ENCODE measurements around the gene AP3B1.
"Not testable (repeated sequence)": the region's sequence is repeated elsewhere in the genome, so short reads cannot be mapped to it uniquely, and the experiment has no call there.

The AP3B1 gene

DNA sequence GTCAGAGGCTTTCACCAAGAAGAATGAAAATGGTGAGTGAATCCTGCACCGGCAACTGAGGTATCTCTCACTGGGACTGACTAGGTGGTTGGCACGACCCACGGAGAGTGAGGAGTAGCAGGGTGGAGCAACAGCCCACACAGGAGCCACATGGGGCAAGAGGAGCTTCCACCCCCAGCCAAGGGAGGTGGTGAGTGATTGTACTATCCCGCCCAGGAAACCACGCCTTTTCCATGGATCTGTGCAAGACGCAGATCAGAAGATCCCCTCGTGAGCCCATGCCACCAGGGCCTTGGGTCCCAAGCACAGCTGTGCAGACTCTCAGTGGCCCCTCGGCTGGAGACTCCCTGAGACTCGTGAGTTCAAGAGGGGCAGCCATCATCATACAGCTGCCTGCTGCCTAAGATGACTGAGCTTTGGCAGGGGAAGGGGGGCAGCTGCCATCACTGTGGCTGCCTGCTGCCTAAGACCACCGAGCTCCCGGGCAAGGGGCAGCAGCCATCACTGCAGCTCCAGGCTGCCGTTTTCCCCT lies 229.5 kb downstream of the AP3B1 start:
- no peak for DNase-seq (ENCODE audit: low read depth)

DNA sequence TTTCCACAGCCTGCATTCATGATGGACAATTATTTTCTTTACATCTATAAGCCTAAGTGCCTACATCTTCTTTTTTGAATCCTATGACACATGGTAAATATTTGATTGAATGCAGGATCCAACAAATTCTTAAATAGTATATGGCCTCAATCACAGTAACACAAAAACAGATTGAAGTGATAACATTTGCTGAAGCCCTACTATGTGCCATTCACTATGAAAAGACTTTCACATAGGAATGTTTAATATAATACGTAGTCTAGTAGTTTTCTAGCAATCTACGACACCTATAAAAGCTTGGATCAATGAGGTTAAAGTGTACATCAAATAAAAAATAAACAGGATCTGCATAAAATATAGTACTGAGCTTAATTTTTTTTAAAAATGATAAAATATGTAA lies 231.0 kb downstream of the AP3B1 start:
- DNase-seq (ENCODE audit: low read depth) = no peak

DNA sequence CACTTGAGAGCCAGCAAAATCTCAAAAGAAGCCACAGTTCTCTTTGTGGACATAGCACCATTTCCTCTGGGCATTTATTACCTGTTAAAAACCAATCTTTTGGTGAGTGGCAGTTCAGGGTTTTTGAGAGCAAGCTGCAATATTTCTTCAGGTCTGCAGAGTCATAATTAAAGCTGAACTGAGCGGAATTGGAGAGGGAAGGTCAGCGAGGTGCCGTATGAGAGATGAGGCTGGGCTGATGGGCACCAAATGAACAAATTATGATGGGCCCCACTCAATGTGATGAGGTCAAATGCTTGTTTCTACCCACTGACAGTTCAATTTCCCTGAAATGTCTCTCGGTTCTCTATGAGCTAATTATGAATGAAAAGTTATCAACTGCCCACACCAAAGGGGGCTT lies 231.9 kb downstream of the AP3B1 start:
- DNase-seq (ENCODE audit: low read depth) = no peak

DNA sequence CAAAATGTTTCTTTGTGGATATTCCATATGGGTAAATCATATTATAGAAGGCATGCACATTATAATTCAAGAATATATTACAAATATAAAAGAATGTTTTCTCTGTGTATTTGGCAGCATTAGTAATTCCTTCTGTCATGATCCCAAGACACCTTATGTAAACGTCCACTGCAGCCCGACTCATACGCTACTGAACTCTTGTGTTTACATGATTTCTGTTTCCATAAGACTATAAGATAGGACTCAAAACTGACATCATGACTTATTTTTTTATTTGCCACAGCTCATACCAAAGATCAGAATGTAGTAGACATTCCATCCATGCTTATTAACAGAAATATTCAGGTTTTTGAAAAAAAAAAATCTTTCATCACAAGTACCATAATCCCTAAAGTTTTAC lies 234.1 kb downstream of the AP3B1 start:
- no peak for DNase-seq (ENCODE audit: low read depth)

DNA sequence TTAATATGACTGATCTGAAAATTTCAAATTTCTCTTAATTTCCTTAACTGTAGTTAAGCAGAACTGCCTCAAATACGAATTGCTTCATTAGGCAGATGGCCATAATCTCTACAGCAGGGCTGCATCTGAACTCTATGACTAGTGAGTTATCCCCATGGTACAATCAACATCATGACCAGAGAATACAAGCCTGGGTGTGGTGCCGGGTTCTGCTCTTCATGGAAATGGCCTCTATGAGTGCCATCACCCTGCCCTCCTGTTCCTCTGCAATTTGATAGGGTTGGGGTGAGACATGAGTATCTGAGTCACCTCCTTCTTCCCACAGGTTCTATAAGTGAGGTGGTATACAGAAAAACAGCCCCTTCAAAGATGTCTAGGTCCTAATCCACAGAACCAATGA lies 235.9 kb downstream of the AP3B1 start:
- no peak for DNase-seq (ENCODE audit: low read depth)

DNA sequence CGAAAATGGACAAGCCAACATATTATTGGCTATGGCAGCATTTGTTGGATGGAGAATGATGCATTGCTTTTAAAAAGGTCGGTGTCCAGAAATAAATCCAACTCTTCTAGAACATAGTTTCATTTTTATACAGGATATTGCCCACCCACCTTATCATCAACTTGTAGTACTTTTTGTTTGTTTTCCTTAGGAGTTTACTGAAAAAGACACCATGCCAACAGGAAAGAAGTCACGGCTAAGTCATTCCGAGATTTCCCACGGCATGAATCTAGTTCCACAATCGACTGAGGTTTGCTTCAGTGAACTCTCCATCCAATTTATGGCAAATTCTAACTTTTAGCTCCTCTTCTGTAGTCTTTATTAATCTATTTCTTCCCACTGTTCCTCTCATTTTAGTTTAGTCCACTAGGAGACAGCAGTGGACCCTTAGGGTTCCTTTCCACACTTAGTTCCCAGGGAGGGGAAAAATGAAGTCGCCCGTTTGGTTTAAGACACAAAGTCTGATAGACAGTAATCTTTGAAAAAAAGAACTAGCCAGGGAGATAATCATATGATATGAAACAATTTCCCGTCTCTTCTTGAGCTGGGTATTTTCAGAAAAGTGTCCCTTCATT lies 237.5 kb downstream of the AP3B1 start:
- DNase-seq (ENCODE audit: low read depth) = no peak

DNA sequence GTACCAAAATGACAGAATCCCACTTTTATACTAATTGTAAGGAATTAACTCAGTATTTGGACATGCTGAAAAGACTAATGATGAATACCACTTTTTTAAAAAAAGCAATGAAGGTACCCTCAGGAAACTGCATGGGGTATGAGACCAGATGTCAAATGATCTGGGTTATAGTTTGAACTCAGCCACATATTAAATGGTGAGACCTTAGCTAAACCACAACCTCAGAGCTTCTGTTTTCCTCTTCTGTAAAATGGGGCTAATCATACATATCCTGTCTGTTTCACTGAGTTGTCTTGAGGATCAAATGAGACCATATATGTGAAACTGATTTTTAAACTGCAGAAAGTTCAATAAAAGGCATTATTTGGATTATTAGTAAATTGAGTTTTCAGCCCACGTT lies 238.4 kb downstream of the AP3B1 start:
- DNase-seq (ENCODE audit: low read depth) = no peak

DNA sequence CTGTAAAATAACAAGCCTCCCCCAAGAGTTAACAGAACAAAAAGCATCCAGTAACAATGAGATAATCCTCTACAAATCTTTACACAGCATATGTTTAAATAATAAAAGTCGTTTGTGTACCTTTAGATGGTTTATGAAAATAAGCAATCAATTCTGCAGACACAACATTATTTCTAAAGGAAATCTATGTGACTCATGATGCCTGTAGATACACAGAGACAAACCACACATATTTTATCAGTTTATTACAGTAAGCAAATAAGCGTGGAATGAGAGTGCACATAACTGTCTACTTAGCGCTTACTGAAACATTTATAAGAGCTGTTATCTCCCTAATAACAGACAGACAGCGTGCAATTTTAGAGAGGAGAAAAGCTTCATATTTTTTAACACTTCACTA lies 243.6 kb downstream of the AP3B1 start:
- DNase-seq (ENCODE audit: low read depth) = no peak

DNA sequence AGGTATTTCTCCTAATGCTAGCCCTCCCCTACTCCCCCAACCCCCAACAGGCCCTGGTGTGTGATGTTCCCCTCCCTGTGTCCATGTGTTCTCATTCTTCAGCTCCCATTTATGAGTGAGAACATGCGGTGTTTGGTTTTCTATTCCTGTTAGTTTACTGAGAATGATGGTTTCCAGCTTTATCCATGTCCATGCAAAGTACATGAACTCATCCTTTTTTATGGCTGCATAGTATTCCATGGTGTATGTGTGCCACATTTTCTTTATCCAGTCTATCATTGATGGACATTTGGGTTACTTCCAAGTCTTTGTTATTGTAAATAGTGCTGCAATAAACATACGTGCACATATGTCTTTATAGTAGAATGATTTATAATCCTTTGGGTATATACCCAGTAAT lies 247.7 kb downstream of the AP3B1 start:
- DNase-seq (ENCODE audit: low read depth) = not testable (repeated sequence)

DNA sequence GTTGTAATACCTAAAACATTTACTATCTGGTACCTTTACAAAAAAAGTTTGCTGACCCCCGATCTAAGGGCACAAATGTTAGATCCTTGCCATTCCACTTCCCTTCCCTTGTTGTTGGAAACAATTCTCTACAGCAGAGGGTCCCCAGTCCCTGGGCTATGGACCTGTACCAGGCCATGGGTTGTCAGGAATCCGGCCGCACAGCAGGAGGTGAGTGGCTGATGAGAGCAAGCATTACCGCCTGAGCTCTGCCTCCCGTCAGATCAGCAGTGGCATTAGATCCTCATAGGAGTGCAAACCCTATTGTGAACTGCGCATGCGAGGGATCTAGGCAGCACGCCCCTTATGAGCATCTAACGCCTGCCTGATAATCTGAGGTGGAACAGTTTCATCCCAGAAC lies 248.5 kb downstream of the AP3B1 start:
- no peak for DNase-seq (ENCODE audit: low read depth)

DNA sequence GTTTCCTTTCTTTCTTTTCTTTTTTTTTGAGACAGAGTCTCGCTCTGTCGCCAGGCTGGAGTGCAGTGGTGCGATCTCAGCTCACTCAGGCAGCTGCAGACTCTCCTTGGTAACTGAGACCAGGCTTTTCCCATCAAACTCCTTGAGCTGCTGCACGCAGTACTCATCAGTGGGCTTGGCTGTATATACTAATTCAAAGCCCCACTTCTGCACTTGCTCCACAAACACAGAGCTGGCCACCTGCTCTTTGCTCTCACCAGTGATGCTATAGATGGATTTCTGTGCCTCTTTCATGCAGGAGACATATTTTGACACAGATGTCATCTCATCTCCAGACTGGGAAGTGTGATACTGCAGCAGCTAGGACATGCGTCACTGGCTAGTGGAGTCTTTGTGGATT lies 252.7 kb downstream of the AP3B1 start:
- no peak for DNase-seq (ENCODE audit: low read depth)

DNA sequence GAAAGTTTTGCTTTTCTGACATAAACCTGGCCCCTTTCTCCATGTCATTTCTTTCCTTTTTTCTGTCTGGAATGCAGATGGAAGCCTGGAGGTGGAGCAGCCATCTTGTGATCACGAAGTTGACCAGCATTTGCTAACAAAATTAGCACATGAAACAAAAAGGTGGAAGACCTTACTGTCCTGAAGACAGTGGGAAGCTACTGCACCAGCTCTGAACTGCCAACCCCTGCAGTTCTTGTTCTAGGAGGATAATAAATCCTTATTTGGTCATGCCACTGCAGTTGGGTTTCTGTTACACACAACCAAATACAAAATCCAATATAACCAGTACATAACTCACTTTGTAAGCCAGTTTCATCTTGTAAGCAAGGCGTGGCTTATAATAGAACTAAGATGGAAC lies 269.0 kb downstream of the AP3B1 start:
- DNase-seq (ENCODE audit: low read depth) = no peak

DNA sequence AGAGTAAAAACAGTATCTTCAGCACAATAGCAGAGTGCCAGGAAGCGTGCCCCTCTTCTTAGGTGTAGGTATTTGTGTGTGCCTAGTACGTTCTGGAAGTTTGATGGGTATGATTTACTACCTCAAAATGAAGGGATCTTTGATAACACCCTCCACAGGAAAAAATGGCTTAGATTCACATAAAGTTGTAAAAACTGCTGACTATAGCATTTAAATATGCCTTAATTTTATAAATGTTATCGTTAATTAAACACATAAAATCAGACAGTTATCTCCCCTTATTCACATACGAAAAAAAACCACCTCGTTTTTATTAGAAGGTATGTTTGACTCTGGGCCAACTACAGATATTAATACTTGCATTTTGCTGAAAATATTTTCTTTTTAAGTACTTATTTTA lies 274.8 kb downstream of the AP3B1 start:
- DNase-seq (ENCODE audit: low read depth) = no peak

DNA sequence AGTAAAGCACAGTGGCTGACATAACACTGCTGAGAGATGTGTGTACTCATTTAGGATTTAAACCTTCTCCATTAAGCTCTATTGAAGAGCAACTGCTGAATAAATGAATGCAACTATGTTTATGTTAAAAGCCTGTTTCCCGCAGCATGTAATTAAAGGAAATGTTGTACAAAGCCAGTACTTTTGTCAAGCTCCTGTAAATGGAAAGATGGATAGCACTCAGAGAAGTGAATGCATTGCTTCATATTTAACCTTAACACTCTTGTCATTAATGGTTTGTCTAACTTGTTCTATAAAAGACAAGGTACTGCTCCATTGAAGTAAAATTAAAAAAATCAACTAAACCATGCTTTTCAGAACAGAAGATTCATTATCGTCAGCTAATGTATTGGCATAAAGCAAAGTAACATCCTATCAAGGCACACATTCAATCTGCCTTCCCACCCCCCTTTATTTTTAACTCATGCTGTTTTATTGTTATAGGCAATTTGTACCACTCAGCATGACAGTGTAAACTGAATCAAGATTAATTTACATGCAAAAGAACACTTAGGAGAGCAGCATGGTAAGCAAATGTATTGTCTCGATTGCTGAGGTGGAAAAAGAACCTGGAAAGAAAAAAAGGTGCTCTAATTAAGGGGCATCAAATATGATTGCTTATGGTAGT lies 277.5 kb downstream of the AP3B1 start:
- no peak for DNase-seq (ENCODE audit: low read depth)

DNA sequence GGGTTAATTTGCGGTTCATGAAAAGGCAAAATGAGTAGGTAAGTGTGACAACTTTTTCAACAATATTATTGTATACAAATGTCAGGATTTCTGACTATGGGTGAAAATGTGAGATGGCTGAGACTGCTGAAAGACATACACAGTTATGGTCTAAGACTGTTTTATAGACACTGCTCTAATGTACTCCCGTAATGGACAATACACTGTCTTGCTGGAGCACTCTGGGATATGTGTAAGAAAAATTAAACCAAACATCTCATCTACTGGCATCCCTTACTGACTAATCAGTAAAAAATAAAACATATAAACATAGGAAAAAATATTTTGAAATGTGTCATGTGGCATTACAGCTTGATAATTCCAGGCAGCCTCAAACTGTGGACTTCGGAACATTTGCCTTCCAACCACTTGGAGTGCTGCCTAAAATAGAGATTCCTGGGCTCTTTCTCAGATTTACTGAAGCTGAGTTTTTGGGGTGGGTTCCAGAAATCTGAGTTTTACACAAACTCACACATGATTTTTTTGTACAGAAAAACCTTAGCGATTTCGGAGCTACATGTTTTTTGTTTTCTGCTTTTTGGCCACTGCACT lies 284.5 kb downstream of the AP3B1 start:
- DNase-seq (ENCODE audit: low read depth) = no peak

DNA sequence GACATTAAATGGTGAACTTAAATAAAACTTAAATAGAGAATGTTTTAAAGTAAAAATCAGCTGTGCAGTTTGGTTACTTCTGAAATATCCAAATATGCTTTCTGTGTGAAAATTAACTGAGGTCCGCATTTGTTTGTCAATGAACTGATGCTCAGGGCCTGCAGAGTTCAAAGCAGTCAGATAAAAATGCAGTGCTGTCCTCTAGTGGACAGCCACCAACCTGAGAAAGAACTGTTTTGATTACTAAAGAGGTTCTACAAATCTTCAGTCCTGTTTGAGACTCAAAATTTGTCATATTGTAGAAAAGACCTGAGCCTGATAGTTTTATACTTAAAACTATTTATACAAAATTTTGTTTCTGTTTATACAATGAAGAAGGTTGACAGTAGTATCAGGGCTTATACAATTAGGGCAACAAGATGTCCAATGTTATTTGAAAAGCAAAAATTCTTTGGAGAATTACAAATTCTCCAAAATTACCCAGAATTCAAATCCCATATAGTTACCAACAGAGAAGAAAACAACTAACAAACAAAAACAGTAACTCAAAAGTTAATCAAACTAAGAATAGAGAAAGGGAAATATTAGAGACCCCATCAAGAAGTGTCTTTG lies 286.0 kb downstream of the AP3B1 start:
- DNase-seq (ENCODE audit: low read depth) = no peak

DNA sequence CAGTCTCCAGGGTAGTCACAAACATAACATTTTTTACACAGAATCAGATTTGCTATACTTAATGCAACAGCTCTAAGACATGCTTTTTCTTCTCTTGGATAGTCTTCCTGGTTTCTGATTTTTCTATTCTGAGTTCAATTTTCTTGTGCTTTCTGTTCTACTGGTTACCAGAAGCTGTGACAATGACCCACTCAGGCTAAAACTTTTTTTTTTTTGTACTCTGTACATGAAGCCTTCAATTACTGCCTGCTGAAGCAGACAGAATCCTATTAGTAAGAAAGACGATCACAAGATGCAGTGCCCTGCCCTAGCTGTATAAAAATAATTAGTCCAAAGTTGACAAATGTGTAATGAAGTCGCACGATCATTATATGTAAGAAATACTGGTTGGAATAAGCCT lies 287.3 kb downstream of the AP3B1 start:
- no peak for DNase-seq (ENCODE audit: low read depth)

DNA sequence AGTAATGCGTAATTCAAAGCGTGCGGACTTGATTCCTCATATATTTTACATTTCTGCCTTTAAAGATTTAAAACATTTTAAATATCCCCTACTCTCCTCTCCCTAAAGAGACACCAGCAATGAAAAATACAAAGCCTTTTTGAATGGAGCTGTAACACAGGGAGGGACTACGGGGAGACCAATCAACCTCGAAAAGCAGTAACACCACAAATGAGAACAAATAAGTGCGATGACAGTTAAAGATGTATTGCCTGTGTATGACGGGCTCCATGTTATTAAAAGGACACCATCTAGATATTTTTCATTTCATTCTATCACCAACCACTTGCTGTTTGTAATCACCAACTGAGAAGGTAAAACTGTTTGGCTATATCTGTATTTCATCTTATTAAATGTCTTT lies 288.0 kb downstream of the AP3B1 start:
- no peak for DNase-seq (ENCODE audit: low read depth)

DNA sequence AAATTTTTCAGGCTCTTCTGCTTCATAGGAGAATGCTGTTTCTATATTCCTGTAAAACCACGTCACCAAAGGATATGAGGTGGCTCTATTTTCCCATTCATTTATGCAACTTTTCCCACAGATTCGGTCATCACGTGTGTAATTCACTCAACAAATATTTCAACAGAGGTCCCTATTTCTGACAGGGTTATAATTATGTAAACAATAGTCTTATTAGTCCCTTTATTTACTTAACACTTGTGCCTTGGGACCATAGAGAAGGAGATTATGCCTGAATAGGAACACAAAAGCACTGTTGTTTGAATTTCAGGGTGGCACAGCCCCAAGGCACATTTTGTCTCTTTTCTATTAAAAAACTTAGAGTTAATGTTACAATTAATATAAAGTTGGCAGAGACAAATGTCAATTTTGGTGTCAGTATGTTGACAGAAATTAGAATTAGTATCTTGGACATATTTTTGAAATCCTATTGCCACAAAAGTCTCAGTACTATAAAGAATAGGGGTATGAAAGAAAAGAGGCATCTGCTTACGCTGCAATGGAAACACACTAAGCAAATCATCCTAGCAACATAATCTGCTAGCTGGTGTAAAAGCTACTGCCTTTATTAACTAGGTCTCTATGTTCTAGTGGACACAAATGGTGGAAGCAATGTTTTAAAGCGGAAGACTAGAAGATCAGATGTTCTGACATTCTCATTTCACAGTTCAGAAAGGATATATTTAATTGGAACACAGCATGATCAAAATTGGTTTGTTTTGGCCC lies 289.3 kb downstream of the AP3B1 start:
- no peak for DNase-seq (ENCODE audit: low read depth)

DNA sequence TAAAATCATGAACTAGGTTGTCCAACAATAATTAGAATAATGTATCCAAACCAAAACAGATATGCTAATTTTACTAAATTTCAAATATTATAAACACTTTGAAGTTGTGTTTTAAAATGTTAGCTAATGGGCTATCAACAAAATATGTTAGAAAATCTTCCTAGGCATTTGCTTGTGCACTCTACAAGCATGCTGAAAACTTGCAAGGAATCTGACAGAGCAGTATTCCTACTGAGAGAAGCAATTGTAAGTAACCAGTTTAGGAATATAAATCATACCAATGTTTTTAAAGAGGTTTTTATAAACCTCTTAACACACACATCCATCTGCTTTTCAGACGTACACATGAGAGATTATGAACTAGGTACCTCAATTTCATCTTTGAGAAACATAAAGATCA lies 289.9 kb downstream of the AP3B1 start:
- no peak for DNase-seq (ENCODE audit: low read depth)

DNA sequence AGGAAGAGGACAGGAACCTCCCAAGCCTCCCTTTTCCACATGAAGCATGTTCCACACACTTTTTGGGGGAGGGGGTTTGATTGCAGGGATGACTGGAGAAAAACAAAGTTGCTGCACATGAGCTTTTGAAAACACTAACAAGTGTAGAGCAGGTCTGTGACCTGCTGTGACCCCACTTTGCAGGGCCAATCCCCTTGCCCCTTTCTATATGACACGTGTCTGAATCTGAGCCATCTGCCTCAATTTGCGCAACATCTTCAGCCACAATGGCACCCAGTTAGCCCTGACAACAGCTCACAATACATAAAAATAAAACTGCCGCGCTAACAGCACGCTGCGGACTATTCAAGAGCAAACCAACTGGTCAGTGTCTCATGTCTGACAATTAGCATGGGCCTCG lies 290.6 kb downstream of the AP3B1 start:
- DNase-seq (ENCODE audit: low read depth) = no peak

DNA sequence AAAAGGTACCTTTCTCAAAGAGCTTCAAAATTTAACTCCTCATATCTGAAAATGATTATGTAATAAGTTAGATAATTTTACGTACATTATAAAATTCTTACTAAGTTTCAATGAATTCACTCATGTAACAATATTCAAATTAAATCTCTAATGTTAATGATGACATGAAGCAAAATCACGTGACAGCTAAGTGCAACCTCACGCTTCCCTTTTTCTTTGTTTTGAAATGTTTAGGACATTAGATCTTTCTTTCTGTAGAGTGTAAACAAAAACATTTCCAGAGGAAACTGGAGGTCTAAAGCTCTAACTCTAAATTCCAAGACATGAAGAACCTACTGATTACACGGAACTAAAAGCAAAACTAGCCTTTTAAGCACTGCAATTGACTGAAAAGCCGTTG lies 291.0 kb downstream of the AP3B1 start:
- no peak for DNase-seq (ENCODE audit: low read depth)

DNA sequence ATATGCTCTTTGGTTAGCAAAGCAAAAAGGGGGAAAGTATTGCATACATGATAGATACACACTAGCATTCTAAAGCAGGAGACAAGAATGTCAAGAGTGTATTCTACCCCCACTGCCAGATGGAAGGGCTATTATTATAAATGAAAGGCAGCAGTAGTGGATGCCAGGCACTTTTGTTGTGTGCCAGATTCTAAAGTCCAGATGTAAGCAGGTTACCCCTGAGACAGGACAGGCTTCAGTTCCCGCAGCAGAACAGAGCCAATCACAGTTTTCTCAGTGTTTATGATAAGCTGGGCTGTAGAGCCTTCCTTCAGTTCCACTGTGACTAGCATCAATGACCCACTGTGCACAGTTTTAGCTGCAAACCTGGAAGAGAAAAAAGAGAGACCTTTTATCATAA lies 291.8 kb downstream of the AP3B1 start:
- DNase-seq (ENCODE audit: low read depth) = no peak
